A549 (cell line): ENCODE data around the gene SLC28A1.

Experiments used
- CTCF ChIP-seq: fragments of >200 bp; sonication (Bioruptor Twin); formaldehyde crosslinking; IDR thresholded peaks from 3 replicates; pipeline ENCODE4 v1.5.1; 2016
- POLR2A ChIP-seq: IDR thresholded peaks from 2 replicates; pipeline ENCODE4 v1.6.1; 2012; ENCODE audit warnings: mild to moderate bottlenecking, low read length
- RAD21 ChIP-seq, 2 experiments: fragments of >200 bp in 1 of 2; sonication (Bioruptor Twin) in 1 of 2; formaldehyde crosslinking in 1 of 2; IDR thresholded peaks in 1 of 2; conservative IDR thresholded peaks in 1 of 2; 2 replicates in 1 of 2; 3 replicates in 1 of 2; pipeline ENCODE4 v1.6.1; 2012 to 2018; ENCODE audit warnings: inconsistent platforms in 1 of 2
- TF ChIP-seq, protein P1 (sequence below): fragments of 150-350 bp; IDR thresholded peaks from 2 replicates; pipeline ENCODE4 v1.6.1; 2014; ENCODE audit warnings: low read depth, mild to moderate bottlenecking, low read length

GRCh38 chr15:84834969-84835368 is 49.5 kb upstream of the SLC28A1 start:
- TF ChIP-seq RAD21 (conservative IDR thresholded peaks at IDR 0.05 in 1 of 2, IDR thresholded peaks at IDR 0.05 in 1 of 2) (no peak), CTCF (no peak), POLR2A (0 out of 2 replicates have a peak, but pooled peaks have one; percentile 15)
- TF ChIP-seq, protein P1, sequence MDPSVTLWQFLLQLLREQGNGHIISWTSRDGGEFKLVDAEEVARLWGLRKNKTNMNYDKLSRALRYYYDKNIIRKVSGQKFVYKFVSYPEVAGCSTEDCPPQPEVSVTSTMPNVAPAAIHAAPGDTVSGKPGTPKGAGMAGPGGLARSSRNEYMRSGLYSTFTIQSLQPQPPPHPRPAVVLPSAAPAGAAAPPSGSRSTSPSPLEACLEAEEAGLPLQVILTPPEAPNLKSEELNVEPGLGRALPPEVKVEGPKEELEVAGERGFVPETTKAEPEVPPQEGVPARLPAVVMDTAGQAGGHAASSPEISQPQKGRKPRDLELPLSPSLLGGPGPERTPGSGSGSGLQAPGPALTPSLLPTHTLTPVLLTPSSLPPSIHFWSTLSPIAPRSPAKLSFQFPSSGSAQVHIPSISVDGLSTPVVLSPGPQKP = no peak
